GM12878 (cell line): Measurements from ENCODE around the gene EBI3. TPM values are rescaled to one million over a fixed set of nuclear protein-coding genes. Genes with fewer than 3 reads are reported as not detected.
A peak's percentile ranks its signal among the peaks of the same experiment; 100 is the strongest.

ENCODE experiments used
- ATAC-seq: fragments of 200-7000 bp; cut with Tn5 transposase; 3 replicates; pipeline ENCODE4 v1.9.1; 2020; ENCODE audit warnings: mild to moderate bottlenecking, moderate library complexity
- BruUV-seq: library from RNA; stranded (reverse); fragments of 400-500 nt; replicated peaks from 2 replicates; lab custom pipeline; 2021; lab: Mats Ljungman, UMichigan
- CTCF ChIA-PET: fragments of 300-600 bp; sonication (Branson Sonifier 250); formaldehyde crosslinking; extraction: SDS; loops from one replicate; lab custom pipeline; 2021; ENCODE audit warnings: inconsistent platforms; lab: Yijun Ruan, JAX
- POLR2A ChIA-PET: fragments of 350-600 bp; formaldehyde crosslinking; extraction: SDS; loops from one replicate; lab custom pipeline; 2021; ENCODE audit warnings: inconsistent platforms; lab: Charles Lee
- RAD21 ChIA-PET: fragments of 300-600 bp; sonication (Branson Sonifier 250); formaldehyde crosslinking; loops from one replicate; lab custom pipeline; 2023; ENCODE audit warnings: antibody characterized with exemption; ENCODE audit not compliant: unreplicated experiment; lab: Charles Lee
- SMC1A ChIA-PET: fragments of 300-600 bp; sonication (Branson Sonifier 250); formaldehyde crosslinking; loops from one replicate; lab custom pipeline; 2023; ENCODE audit not compliant: unreplicated experiment, uncharacterized antibody; lab: Charles Lee
- DNase-seq: peaks from one replicate; pipeline ENCODE4 v3.0.0-alpha.2; 2011; ENCODE audit warnings: low read depth, low spot score
- FAIRE-seq: peaks from 3 replicates; lab custom pipeline; 2011; peaks lifted over from hg19 to GRCh38; lab: Jason Lieb, UNC
- H2AFZ ChIP-seq: 2 replicates; pipeline ENCODE4 v1.6.0; 2011; ENCODE audit warnings: low read depth, low read length, control low read depth; ENCODE audit not compliant: control insufficient read depth
- H3K27ac ChIP-seq: 2 replicates; pipeline ENCODE4 v1.5.1; 2011; ENCODE audit warnings: control low read depth; ENCODE audit not compliant: control insufficient read depth, insufficient read depth
- H3K27me3 ChIP-seq, 2 experiments: replicated peaks in 1 of 2; 2 replicates each; pipeline versions ENCODE4 v1.6.0 to v1.6.1; 2011; ENCODE audit warnings: low read length in 1 of 2; ENCODE audit not compliant: control insufficient read depth in 2 of 2, insufficient read depth in 2 of 2
- H3K36me3 ChIP-seq, 2 experiments: 2 replicates each; pipeline ENCODE4 v1.5.1; 2011; ENCODE audit warnings: low read length in 1 of 2; ENCODE audit not compliant: control insufficient read depth in 2 of 2, insufficient read depth in 2 of 2
- H3K4me1 ChIP-seq: 2 replicates; pipeline ENCODE4 v1.6.1; 2011; ENCODE audit warnings: mild to moderate bottlenecking, low read length, moderate library complexity, mixed read lengths; ENCODE audit not compliant: control insufficient read depth, insufficient read depth
- H3K4me2 ChIP-seq: 2 replicates; pipeline ENCODE4 v1.6.0; 2011; ENCODE audit warnings: control low read depth; ENCODE audit not compliant: control insufficient read depth, insufficient read depth
- H3K4me3 ChIP-seq: fragments of 200-600 bp; sonication (generic); 2 replicates; pipeline ENCODE4 v1.5.1; 2016
- H3K79me2 ChIP-seq: 2 replicates; pipeline ENCODE4 v1.6.0; 2011; ENCODE audit warnings: low read length; ENCODE audit not compliant: control insufficient read depth, insufficient read depth
- H3K9ac ChIP-seq: 2 replicates; pipeline ENCODE4 v1.8.0; 2011; ENCODE audit warnings: low read length, control low read depth, mixed read lengths; ENCODE audit not compliant: control insufficient read depth, insufficient read depth
- H3K9me3 ChIP-seq: replicated peaks from 3 replicates; pipeline ENCODE4 v1.5.1; 2011; ENCODE audit warnings: mild to moderate bottlenecking, low read length; ENCODE audit not compliant: control insufficient read depth, insufficient read depth
- H4K20me1 ChIP-seq: 2 replicates; pipeline ENCODE4 v1.6.0; 2011; ENCODE audit not compliant: control insufficient read depth, insufficient read depth
- ATF3 ChIP-seq: IDR thresholded peaks from 2 replicates; pipeline ENCODE4 v1.6.1; 2011; ENCODE audit warnings: low read depth, mild to moderate bottlenecking, low read length, moderate library complexity, borderline replicate concordance; ENCODE audit errors: extremely low read depth
- ATF7 ChIP-seq: fragments of 450-650 bp; IDR thresholded peaks from 2 replicates; pipeline ENCODE4 v1.6.1; 2016; ENCODE audit warnings: low read depth, mild to moderate bottlenecking
- ESRRA ChIP-seq: IDR thresholded peaks from 2 replicates; pipeline ENCODE4 v1.6.1; 2012; ENCODE audit warnings: mild to moderate bottlenecking, low read length, improper control_type of control experiment
- HDGF ChIP-seq: fragments of 450-650 bp; IDR thresholded peaks from 2 replicates; pipeline ENCODE4 v1.6.1; 2016; ENCODE audit warnings: antibody characterized with exemption
- IKZF2 ChIP-seq, 2 experiments: fragments of 450-650 bp; IDR thresholded peaks; 2 replicates each; pipeline ENCODE4 v1.6.1; 2017; ENCODE audit warnings: mild to moderate bottlenecking in 2 of 2, moderate library complexity in 2 of 2
- KLF5 ChIP-seq: fragments of 450-650 bp; IDR thresholded peaks from 2 replicates; pipeline ENCODE4 v1.6.1; 2014; ENCODE audit warnings: mild to moderate bottlenecking; ENCODE audit not compliant: partially characterized antibody
- MEF2A ChIP-seq: IDR thresholded peaks from 2 replicates; pipeline ENCODE4 v1.6.1; 2011; ENCODE audit warnings: low read depth, mild to moderate bottlenecking, low read length, moderate library complexity; ENCODE audit not compliant: insufficient read depth
- MXI1 ChIP-seq: fragments of 150-350 bp; IDR thresholded peaks from 2 replicates; pipeline ENCODE4 v1.6.1; 2011; ENCODE audit warnings: low read depth, mild to moderate bottlenecking, inconsistent platforms, low read length, improper control_type of control experiment
- NFYA ChIP-seq: IDR thresholded peaks from 2 replicates; pipeline ENCODE4 v1.6.1; 2011; ENCODE audit warnings: low read depth, mild to moderate bottlenecking, low read length, improper control_type of control experiment, borderline replicate concordance
- SRF ChIP-seq, 2 experiments: IDR thresholded peaks; 2 replicates each; pipeline ENCODE4 v1.6.1; 2011; ENCODE audit warnings: low read depth in 2 of 2, low read length in 2 of 2, mild to moderate bottlenecking in 1 of 2, moderate library complexity in 1 of 2
- ZNF274 ChIP-seq: IDR thresholded peaks from one replicate; pipeline ENCODE4 v1.8.0; 2011; ENCODE audit not compliant: insufficient read length, insufficient read depth
- ZNF384 ChIP-seq: IDR thresholded peaks from 2 replicates; pipeline ENCODE4 v1.6.1; 2012; ENCODE audit warnings: low read depth, mild to moderate bottlenecking, low read length, improper control_type of control experiment, borderline replicate concordance
- ZNF622 ChIP-seq: fragments of 450-650 bp; IDR thresholded peaks from 2 replicates; pipeline ENCODE4 v1.6.1; 2017; ENCODE audit warnings: mild to moderate bottlenecking, inconsistent platforms
- WGBS: methylation state at CpG from one replicate; pipeline ENCODE4 v1.1.6; 2016; ENCODE audit warnings: low lambda C conversion rate; ENCODE audit not compliant: insufficient replicate concordance, insufficient coverage; ENCODE audit errors: missing lambda C conversion rate; 5-methylcytosine and 5-hydroxymethylcytosine counted together
- in situ Hi-C: fragments of 300-500 bp; cut with MboI; formaldehyde crosslinking; loops from 9 replicates; pipeline ENCODE4 v1.14.3; 2018; ENCODE audit warnings: mixed read lengths
- intact Hi-C: fragments of 100-400 bp; cut with micrococcal nuclease; formaldehyde crosslinking; loops from one replicate; pipeline ENCODE4 v1.14.2; 2022; ENCODE audit not compliant: unreplicated experiment
- polyA plus RNA-seq, 11 experiments: library from polyadenylated mRNA; depleted of rRNA in 4 of 11; unstranded in 6 of 11; stranded (reverse) in 5 of 11; fragments of >200 nt; fragmentation: Nextera tagmentation in 4 of 11; fragmentation: Illumina TruSeq in 1 of 11; extraction: Ambion mirVana in 4 of 11; extraction: Trizol in 1 of 11; gene quantifications; 1 replicate in 1 of 11; 2 replicates in 10 of 11; pipeline versions ENCODE4 v1.2.1 to v1.2.3, GENCODE V29; 2011 to 2016; ENCODE audit warnings: inconsistent platforms in 2 of 11, missing spikeins in 2 of 11, low read depth in 1 of 11
- total RNA-seq, 4 experiments: library from RNA; depleted of rRNA in 3 of 4; stranded (reverse); fragments of >200 nt in 3 of 4; fragmentation: Illumina TruSeq in 1 of 4; extraction: Trizol in 1 of 4; gene quantifications; 2 replicates each; pipeline versions ENCODE4 v1.2.1 to v1.2.3, GENCODE V29; 2013 to 2021
- TF ChIP-seq, protein P1 (sequence below): fragments of 450-650 bp; IDR thresholded peaks from 2 replicates; pipeline ENCODE4 v1.6.1; 2016; ENCODE audit warnings: mild to moderate bottlenecking

Gene EBI3
- total and polyA plus RNA-seq, 10 of the 15 experiments (the other 5 are each of a cell fraction or from before 2014, with no cell fraction given) = 22.0 to 288 (median 186) TPM

DNA sequence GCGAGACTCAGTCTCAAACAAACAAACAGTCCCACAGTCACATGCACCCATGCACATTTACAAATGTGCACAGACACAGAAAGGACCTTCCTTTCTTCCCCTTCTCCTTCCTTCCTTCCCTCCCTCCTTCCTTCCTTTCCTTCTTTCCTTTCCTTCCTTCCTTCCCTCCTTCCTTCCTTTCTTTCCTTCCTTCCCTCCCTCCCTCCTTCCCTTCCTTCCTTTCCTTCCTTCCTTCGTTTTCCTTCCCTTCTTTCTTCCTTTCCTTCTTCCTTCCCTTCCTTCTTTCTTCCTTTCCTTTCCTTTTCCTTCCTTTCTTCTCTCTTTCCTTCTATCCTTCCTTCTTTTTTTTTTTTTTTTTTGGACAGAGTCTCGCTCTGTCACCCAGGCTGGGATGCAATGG lies 16.2 kb upstream of the EBI3 start:
- Histone ChIP-seq H3K9me3 (no peaks in the 10 kb centered on the region; the same call in 2 of the 3 replicates), H3K9ac (no peak overlapping the region), H3K4me2 (no peak overlapping the region), H3K27me3 (no peaks in the 10 kb centered on the region), H3K4me1 (peaks cover 11% of the 10 kb centered on the region), H3K79me2 (no peaks in the 10 kb centered on the region), H4K20me1 (no peaks in the 10 kb centered on the region), H3K36me3 (no peaks in the 10 kb centered on the region), H3K4me3 (no peak overlapping the region), H3K27ac (no peak overlapping the region), H2AFZ (no peak overlapping the region)
- SMC1A ChIA-PET = no interaction called here
- RAD21 ChIA-PET = no interaction called here
- POLR2A ChIA-PET = no interaction called here
- WGBS = 3% methylated on average over 2 of the region's 3 CpGs
- BruUV-seq = no TSS peak
- in situ Hi-C loops (no loop called here), intact Hi-C loops (no loop called here)
- CTCF ChIA-PET = no interaction called here
- no peak for DNase-seq
- TF ChIP-seq NFYA = no peak
- no peak for TF ChIP-seq ATF7
- no peak for TF ChIP-seq SRF (IDR thresholded peaks at IDR 0.05; ENCODE audit: low read depth in 2 of 2, low read length in 2 of 2)
- TF ChIP-seq ZNF622 = no peak
- no peak for TF ChIP-seq ESRRA
- TF ChIP-seq, protein P1, sequence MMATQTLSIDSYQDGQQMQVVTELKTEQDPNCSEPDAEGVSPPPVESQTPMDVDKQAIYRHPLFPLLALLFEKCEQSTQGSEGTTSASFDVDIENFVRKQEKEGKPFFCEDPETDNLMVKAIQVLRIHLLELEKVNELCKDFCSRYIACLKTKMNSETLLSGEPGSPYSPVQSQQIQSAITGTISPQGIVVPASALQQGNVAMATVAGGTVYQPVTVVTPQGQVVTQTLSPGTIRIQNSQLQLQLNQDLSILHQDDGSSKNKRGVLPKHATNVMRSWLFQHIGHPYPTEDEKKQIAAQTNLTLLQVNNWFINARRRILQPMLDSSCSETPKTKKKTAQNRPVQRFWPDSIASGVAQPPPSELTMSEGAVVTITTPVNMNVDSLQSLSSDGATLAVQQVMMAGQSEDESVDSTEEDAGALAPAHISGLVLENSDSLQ = no peak
- TF ChIP-seq IKZF2 (IDR thresholded peaks at IDR 0.05) = peak; percentile 26 to 29; a peak in 1 of 4 replicates
- no peak for TF ChIP-seq KLF5
- TF ChIP-seq ATF3 = no peak
- TF ChIP-seq ZNF384 = no peak
- no peak for TF ChIP-seq MEF2A
- no peak for TF ChIP-seq MXI1
- TF ChIP-seq HDGF = 0 out of 2 replicates have a peak, but pooled peaks have one; percentile 18
- no peak for TF ChIP-seq ZNF274
- ATAC-seq = no peak
- no peak for FAIRE-seq
